Stimulated activated CD8-positive, alpha-beta memory T cell treated with anti-CD3 and anti-CD28 coated beads, Interleukin-15, amount 100 ng/mL, for 24 hours (primary cell): ENCODE measurements around the gene HERPUD1.
A peak's percentile ranks its signal among the peaks of the same experiment; 100 is the strongest.
"Not testable (repeated sequence)": the region's sequence is repeated elsewhere in the genome, so short reads cannot be mapped to it uniquely, and the experiment has no call there.

Experiments
- DNase-seq: peaks from one replicate; pipeline ENCODE4 v3.0.0-alpha.2; 2020; ENCODE audit warnings: low read depth

Gene HERPUD1

GRCh38 chr16:56931892-56932720 lies at the start of gene HERPUD1:
Gene HERPUD1, plus strand, starts transcription at chr16:56932142. Its CDS starts 103 bp downstream, at chr16:56932245.
- peak; percentile 97 for DNase-seq

GRCh38 chr16:56883586-56883985 lies 48.4 kb upstream of the HERPUD1 start:
- no peak for DNase-seq

- DNase-seq, result no peak
Measured at GRCh38 chr16:56884026-56884582, 47.8 kb upstream of the HERPUD1 start.

DNA sequence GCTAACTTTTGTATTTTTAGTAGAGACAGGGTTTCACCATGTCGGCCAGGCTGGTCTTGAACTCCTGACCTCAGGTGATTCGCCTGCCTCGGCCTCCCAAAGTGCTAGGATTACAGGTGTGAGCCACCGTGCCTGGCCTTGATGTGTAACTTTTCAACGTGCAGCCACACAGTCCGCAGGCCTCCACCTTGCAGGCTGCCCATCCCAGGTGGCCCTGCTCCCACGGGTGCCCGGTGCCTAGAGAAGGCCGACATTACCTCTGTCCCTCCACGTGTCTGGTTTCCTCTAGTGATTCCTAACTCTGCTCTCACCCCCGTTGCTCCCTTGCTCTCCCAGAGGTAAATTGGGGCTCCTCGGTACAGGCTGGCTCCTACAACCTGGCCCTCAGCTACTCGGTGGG lies 47.0 kb upstream of the HERPUD1 start:
- DNase-seq, result not testable (repeated sequence)

DNA sequence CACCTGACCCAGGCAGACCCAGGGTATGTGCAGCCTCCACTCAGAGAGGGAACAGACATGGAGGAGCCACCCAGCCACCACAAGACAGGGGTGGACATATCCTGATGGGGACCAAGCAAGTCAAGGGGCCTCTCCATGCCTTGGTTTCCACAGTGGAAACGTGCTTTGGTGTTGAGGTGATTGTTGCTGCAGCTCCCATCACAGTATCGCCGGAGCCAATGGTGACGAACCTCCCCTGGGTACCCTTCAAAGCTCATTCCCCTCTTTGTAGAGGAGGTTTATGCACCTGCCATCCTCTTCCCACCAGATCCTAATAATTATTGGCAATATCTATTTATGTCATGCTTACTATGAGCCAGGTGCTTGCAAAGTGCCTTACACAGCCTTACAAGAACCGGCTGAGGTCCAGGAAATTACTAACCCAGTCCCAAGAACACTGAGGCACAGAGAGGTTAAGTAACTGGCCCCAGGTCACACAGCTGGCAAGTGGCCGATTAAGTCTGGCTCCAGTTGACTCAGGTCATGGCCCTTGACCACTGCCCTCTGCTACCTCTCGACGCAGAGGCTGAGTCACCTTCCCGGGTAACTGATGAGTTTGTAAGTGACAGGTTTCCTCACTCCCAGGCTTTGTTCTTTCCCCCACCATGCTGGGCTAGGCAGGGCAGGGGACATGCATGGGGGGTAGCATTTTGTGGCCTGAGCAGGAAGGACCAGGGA lies 46.3 kb upstream of the HERPUD1 start:
- DNase-seq, result no peak

DNA sequence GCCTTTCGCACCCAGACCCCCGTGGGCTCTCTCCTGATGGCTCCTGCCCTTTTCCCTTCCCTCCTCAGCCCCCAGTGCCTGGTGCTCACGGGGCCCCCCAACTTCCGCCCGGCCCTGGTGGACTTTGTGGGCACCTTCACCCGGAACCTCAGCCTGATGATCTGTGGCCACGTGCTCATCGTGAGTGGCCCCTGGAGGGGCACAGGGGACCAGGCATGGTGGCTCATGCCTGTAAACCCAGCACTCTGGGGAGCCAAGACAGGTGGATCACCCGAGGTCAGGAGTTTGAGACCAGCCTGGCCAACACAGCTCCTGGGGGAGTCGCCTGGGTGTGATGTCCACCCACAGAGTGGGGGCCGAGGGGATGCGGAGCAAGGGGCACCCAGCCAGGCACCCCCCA lies 45.6 kb upstream of the HERPUD1 start:
- no peak for DNase-seq

DNA sequence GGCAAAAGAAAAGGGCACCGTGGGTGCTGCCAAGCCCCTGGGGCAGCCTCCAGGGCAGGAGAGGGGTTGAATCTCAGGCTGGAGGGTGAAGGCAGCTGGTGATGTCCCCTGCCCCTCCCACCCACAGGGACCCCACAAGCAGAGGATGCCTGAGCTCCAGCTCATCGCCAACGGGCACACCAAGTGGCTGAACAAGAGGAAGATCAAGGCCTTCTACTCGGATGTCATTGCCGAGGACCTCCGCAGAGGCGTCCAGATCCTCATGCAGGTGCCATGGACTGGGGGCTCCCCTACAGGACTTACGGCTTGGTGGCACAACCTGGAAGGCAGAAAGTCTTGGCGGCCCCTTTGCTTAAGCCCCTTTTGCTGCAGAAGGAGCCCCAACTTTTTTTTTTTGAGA lies 45.1 kb upstream of the HERPUD1 start:
- no peak for DNase-seq

DNA sequence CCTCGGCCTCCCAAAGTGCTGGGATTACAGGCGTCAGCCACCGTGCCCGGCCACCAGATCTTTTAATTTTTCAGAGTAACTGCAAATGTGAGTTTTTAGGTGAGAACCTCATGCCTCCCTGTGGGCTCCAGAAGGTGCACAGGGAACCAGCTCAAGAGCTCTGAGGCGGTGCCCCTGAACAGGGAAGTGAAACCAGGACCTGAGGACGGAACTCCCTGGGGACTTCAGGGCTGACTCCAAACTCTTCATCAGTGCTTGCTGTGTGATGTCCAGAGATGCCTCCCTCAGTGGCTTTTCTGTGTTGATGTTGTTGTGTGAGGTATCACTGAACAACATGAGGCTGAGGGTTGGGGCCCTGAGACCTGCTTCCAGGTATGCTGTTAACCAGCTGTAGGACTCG lies 43.1 kb upstream of the HERPUD1 start:
- DNase-seq, result no peak

GRCh38 chr16:56889206-56889605 lies 42.7 kb upstream of the HERPUD1 start:
- DNase-seq, result no peak

- no peak for DNase-seq
Measured at GRCh38 chr16:56891685-56892084, 40.3 kb upstream of the HERPUD1 start.

- no peak for DNase-seq
Measured at GRCh38 chr16:56892705-56893104, 39.2 kb upstream of the HERPUD1 start.

GRCh38 chr16:56894331-56894917 lies 37.5 kb upstream of the HERPUD1 start:
- no peak for DNase-seq

GRCh38 chr16:56895813-56896212 lies 36.1 kb upstream of the HERPUD1 start:
- DNase-seq, result no peak

- no peak for DNase-seq
Measured at GRCh38 chr16:56896244-56896643, 35.7 kb upstream of the HERPUD1 start.

- DNase-seq, result no peak
Measured at GRCh38 chr16:56897026-56897799, 34.7 kb upstream of the HERPUD1 start.

DNA sequence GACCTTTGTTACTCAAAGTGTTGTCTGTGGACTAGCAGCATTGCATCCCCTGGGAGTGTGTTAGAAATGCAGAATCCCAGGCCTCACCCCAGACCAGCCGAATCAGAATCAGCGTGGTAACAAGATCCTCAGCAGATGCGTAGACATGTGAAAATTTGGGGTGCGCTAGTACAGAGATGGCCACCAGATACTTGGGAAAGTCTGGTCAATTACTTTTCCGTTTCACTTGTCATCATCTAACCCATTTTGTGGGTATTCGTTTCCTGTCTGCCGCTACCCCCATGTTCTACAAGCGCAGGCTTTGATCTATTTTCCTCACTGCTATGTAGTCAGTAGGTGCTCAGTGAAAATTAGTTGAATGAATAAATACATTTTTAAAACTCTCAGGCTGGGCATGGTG lies 33.1 kb upstream of the HERPUD1 start:
- no peak for DNase-seq

DNA sequence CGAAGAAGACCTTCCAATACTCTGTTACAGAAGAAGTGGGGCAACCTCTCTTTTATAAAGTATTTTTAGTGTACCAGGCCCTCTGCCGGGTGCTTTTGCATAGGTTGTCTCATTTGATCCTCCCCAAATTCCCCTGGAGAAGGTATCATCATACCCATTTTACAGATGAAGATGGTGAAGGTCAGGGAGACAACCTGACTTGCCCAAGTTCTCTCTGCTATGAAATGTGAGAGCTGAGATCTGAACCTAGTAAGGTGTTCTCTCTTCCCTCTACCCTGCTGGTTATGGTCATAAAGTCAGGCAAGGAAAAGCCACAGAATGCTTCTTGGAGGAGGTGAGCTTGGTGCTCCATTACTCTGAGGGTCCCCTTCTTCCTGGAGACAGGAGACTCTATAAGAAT lies 28.1 kb upstream of the HERPUD1 start:
- no peak for DNase-seq

- DNase-seq, result no peak
Measured at GRCh38 chr16:56907401-56907800, 24.5 kb upstream of the HERPUD1 start.

GRCh38 chr16:56909527-56909979 lies 22.4 kb upstream of the HERPUD1 start:
- DNase-seq, result no peak

GRCh38 chr16:56910112-56910511 lies 21.8 kb upstream of the HERPUD1 start:
- no peak for DNase-seq

DNA sequence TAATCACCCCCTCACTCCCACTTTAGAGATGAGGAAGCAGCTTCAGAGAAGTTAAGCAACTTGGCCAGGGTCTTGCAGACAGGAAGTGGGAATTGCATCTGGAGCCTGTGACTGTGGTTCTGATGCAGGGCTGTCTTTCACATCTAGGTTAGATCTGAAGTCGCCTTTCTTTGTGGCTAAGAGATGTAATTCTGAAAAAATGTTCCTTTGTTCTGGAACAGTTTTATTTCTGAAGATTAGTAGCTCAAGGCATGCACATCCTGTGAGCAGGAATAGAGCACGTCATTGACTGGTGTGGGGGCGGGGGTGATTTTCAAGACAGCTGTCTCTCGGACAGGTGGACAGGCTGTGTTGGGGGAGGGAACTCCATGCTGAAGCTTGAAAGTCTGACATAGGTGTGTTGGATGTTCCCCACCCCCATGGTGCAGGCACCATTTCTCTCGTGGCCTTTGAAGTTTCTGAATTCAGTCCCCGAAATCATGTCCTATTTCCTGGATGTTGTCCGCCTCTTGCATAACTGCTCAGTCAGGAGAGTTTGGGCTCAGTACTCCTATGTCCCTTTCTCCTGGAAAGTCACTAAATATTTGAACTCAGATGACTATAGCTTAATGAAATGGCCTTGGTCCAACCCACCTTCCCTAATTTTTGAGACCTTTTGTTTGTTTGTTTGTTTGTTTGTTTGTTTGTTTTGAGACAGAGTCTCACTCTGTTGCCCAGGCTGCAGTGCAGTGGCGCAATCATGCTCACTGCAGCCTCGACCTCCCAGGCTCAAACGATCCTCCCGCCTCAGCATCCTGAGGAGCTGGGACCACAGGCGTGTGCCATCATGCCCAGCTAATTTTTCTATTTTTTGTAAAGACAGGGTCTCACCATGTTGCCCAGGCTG lies 21.0 kb upstream of the HERPUD1 start:
- no peak for DNase-seq
